ENCODE data around the gene METTL6. TPM values are rescaled to one million over a fixed set of nuclear protein-coding genes. Genes with fewer than 3 reads are reported as not detected.

The METTL6 gene
- total RNA-seq, 6 experiments from 2014 or later = 17.9 to 21.3 (median 19.8) TPM

DNA sequence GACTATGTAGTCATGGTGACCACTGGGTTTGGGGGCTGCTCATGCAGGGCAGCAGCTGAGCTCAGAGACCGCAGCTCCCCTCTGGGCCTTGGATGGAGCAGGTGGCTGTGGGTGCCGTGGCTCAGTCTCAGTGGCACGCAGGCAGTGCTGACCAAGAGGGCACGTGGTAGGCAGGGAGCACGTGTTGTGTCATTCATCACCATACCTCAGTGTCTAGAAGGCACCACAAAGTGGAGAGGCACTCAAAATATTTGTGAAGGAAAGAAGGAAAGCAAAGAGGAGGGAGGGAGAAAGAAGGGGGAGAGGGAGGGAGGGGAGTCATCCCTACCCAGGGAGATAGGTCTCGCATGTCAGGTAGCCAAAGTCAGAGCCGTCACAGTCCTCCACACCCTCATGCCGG lies 26.2 kb upstream of the METTL6 start:
- H3K27ac Mint-ChIP-seq = no peak overlapping the region
- H3K36me3 Mint-ChIP-seq (ENCODE audit: low read depth) = no peaks in the 10 kb centered on the region
- H3K9me3 Mint-ChIP-seq = no peaks in the 10 kb centered on the region
- H3K4me3 Mint-ChIP-seq = no peak overlapping the region
- no peak for DNase-seq
- TF ChIP-seq, protein P1, sequence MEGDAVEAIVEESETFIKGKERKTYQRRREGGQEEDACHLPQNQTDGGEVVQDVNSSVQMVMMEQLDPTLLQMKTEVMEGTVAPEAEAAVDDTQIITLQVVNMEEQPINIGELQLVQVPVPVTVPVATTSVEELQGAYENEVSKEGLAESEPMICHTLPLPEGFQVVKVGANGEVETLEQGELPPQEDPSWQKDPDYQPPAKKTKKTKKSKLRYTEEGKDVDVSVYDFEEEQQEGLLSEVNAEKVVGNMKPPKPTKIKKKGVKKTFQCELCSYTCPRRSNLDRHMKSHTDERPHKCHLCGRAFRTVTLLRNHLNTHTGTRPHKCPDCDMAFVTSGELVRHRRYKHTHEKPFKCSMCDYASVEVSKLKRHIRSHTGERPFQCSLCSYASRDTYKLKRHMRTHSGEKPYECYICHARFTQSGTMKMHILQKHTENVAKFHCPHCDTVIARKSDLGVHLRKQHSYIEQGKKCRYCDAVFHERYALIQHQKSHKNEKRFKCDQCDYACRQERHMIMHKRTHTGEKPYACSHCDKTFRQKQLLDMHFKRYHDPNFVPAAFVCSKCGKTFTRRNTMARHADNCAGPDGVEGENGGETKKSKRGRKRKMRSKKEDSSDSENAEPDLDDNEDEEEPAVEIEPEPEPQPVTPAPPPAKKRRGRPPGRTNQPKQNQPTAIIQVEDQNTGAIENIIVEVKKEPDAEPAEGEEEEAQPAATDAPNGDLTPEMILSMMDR (IDR thresholded peaks at IDR 0.05) = no peak
- H3K4me1 Mint-ChIP-seq (ENCODE audit: low read depth) = no peaks in the 10 kb centered on the region
- H3K27me3 Mint-ChIP-seq (ENCODE audit: insufficient read depth) = peaks cover 5% of the 10 kb centered on the region

DNA sequence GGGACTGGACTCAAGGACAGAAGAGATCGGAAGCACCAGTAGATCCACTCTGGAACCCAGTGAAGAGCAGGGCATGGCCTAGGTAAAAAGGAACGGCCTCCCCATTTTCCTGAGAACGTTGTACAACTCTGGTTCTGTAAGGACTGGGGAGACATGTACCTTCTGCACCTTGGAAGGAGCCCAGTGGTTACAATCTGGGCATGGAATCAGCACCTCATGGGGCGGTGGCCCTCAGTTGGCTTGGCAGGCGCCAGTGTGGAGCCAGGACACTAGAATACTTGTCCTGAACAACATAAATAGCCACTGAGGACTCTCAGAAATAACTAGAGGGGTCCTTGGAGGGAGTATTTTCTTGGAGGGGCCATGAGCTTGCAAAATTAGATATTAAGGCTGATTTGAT lies 25.6 kb upstream of the METTL6 start:
- TF ChIP-seq, protein P1 (IDR thresholded peaks at IDR 0.05) = no peak
- Mint-ChIP-seq H3K4me1 (ENCODE audit: low read depth) (no peaks in the 10 kb centered on the region), H3K36me3 (ENCODE audit: low read depth) (no peaks in the 10 kb centered on the region), H3K27me3 (ENCODE audit: insufficient read depth) (peaks cover 5% of the 10 kb centered on the region), H3K4me3 (no peak overlapping the region), H3K9me3 (no peaks in the 10 kb centered on the region), H3K27ac (no peak overlapping the region)
- DNase-seq = no peak

DNA sequence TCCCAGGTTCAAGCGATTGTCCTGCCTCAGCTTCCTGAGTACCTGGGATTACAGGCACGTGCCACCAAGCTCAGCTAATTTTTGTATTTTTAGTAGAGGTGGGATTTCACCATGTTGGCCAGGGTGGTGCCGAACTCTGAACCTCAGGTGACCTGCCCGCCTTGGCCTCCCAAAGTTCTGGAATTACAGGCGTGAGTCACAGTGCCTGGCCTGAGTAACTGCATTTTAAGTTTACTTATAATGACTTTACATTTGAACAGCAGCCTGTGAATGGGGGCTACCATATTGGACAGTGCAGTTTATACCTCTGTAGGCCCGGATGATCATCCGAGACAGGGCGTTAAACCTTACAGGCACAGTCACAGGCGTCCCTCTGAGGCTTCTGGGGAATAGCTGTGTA lies 24.8 kb upstream of the METTL6 start:
- Mint-ChIP-seq H3K27me3 (ENCODE audit: insufficient read depth) (peaks cover 5% of the 10 kb centered on the region), H3K27ac (no peak overlapping the region), H3K4me1 (ENCODE audit: low read depth) (no peaks in the 10 kb centered on the region), H3K4me3 (no peak overlapping the region), H3K36me3 (ENCODE audit: low read depth) (no peaks in the 10 kb centered on the region), H3K9me3 (no peaks in the 10 kb centered on the region)
- TF ChIP-seq, protein P1 (IDR thresholded peaks at IDR 0.05) = no peak
- DNase-seq = no peak

DNA sequence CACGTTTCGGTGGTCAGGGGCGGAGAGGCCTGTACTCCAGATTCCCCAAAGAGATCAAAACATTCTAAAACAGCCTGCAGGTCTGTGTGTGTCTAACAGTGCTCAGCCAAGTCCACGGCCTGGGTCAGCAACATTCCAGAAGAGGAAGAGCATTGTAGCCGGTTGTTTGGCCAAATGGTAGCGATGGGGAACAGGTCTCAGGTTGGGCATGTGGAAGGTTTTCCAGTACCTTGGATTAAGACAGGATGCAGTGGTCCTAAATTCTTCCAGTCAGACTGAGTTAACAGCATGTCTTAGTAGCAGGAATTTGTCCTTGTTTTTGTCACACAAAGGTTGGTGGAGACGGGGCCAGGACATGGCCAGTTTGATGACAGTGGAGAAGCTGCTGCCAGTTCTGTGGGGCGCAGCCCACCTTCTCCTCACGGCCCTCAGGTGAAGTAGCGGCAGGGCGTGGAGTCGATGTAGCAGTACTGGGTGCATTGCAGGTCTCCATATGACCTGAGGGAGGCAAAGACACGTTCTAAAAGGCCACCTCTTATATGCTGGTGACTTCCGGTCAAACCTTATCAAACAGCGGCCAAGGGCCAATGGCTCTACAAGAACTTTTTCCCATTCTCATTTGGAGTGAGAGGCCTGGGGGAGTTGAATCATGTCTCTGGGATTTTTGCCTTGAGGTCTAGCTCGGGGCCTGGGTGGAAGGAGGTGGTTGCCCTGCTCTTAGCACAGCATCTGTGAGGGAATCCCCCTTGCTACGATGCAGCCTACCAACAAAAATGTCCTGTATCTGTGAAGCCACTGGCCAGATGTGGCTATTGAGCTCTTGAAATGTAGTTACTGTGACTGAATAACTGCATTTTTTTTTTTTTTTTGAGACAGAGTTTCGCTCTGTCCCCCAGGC lies 24.1 kb upstream of the METTL6 start:
- DNase-seq = no peak
- TF ChIP-seq, protein P1 (IDR thresholded peaks at IDR 0.05) = no peak
- Mint-ChIP-seq H3K36me3 (ENCODE audit: low read depth) (no peaks in the 10 kb centered on the region), H3K9me3 (no peaks in the 10 kb centered on the region), H3K4me3 (no peak overlapping the region), H3K27ac (no peak overlapping the region), H3K27me3 (ENCODE audit: insufficient read depth) (peaks cover 2% of the 10 kb centered on the region), H3K4me1 (ENCODE audit: low read depth) (no peaks in the 10 kb centered on the region)

DNA sequence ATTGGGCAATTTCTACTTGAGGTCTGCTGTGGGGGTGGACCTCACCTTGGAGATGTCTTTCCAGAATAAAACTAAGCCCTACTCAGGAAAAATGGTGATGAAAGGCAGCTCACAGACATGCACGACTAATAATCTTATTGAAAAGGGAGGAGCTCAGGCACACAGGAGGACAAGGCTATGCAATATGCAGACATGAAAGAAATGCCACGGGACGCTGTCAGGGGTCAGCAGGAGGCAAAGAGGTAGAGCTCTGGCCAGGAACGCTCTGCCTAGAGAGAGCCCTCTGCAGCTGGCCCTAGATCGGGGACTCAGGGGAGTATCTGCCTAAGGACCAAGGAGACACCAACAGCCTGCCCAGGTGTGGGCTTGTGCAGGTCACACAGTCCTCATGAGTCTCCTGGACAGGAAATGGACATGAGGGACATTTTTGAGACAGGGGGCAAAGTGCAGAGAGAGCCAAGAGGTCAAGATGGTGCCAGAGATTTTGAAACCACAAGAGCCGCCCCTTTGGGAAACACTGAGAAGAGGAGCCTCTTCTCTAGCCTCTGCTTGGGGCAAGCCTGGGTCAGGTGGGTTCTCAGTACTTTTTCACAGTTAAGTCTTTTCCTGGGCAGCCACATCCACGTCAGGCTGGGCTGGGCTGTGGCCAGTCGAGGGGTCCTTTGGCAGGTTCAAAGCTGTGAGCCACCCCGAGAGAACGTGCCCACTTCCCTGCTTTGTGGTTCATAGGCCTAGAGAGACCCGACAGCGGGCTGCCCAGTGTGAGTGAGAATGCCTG lies 23.3 kb upstream of the METTL6 start:
- Mint-ChIP-seq H3K9me3 (no peaks in the 10 kb centered on the region), H3K4me1 (ENCODE audit: low read depth) (no peaks in the 10 kb centered on the region), H3K27ac (no peak overlapping the region), H3K27me3 (ENCODE audit: insufficient read depth) (no peaks in the 10 kb centered on the region; the same call in none of the 2 replicates), H3K4me3 (no peak overlapping the region), H3K36me3 (ENCODE audit: low read depth) (no peaks in the 10 kb centered on the region)
- DNase-seq = no peak
- TF ChIP-seq, protein P1 (IDR thresholded peaks at IDR 0.05) = no peak
